GM23338 (cell line): ENCODE measurements around the gene RTKN2. TPM values are rescaled to one million over a fixed set of nuclear protein-coding genes. Genes with fewer than 3 reads are reported as not detected.

Experiments used
- ATAC-seq: fragments of 200-7000 bp; cut with Tn5 transposase; 3 replicates; pipeline ENCODE4 v1.9.1; 2020
- DNase-seq: peaks from one replicate; pipeline ENCODE4 v3.0.0-alpha.2; 2015; ENCODE audit warnings: low spot score
- H2AFZ ChIP-seq: fragments of 200-600 bp; sonication (generic); 2 replicates; pipeline ENCODE4 v1.8.0; 2016; ENCODE audit warnings: antibody characterized with exemption, mild to moderate bottlenecking, moderate library complexity
- H3F3A ChIP-seq: fragments of 200-600 bp; sonication (generic); replicated peaks from 2 replicates; pipeline ENCODE4 v1.8.0; 2017; ENCODE audit warnings: antibody characterized with exemption, mixed run types, low read depth
- H3K27ac ChIP-seq: fragments of 200-600 bp; sonication (generic); 2 replicates; pipeline ENCODE4 v1.6.1; 2016; ENCODE audit warnings: low read depth
- H3K27me3 ChIP-seq: fragments of 200-600 bp; sonication (generic); 2 replicates; pipeline ENCODE4 v1.8.0; 2016; ENCODE audit warnings: mild to moderate bottlenecking, mixed run types, moderate library complexity; ENCODE audit not compliant: insufficient read depth
- H3K36me3 ChIP-seq: fragments of 200-600 bp; sonication (generic); 2 replicates; pipeline ENCODE4 v1.8.0; 2016; ENCODE audit warnings: mild to moderate bottlenecking; ENCODE audit not compliant: insufficient read depth
- H3K4me1 ChIP-seq: fragments of 200-600 bp; sonication (generic); 2 replicates; pipeline ENCODE4 v1.8.0; 2016; ENCODE audit warnings: mild to moderate bottlenecking, moderate library complexity; ENCODE audit not compliant: insufficient read depth
- H3K4me2 ChIP-seq: fragments of 200-600 bp; sonication (generic); 2 replicates; pipeline ENCODE4 v1.7.1; 2017; ENCODE audit warnings: mixed run types
- H3K4me3 ChIP-seq: fragments of 200-600 bp; sonication (generic); 2 replicates; pipeline ENCODE4 v1.6.1; 2016; ENCODE audit warnings: mixed run types
- H3K79me2 ChIP-seq: fragments of 200-600 bp; sonication (generic); replicated peaks from 2 replicates; pipeline ENCODE4 v1.8.0; 2017; ENCODE audit warnings: mild to moderate bottlenecking; ENCODE audit not compliant: insufficient read depth
- H3K9me2 ChIP-seq: fragments of 200-600 bp; sonication (generic); 2 replicates; pipeline ENCODE4 v1.8.0; 2017; ENCODE audit not compliant: insufficient read depth
- H4K20me1 ChIP-seq: fragments of 200-600 bp; sonication (generic); replicated peaks from 2 replicates; pipeline ENCODE4 v1.8.0; 2017; ENCODE audit warnings: mild to moderate bottlenecking; ENCODE audit not compliant: insufficient read depth
- H3K27ac Mint-ChIP-seq: 2 replicates; pipeline ENCODE4 v1.8.0; 2020; ENCODE audit warnings: inconsistent platforms, mild to moderate bottlenecking, moderate library complexity, mixed read lengths
- H3K27me3 Mint-ChIP-seq: 3 replicates; pipeline ENCODE4 v1.8.0; 2022; ENCODE audit warnings: low read depth, mild to moderate bottlenecking, moderate library complexity, mixed read lengths, inconsistent platforms; ENCODE audit not compliant: insufficient read depth, poor library complexity
- H3K36me3 Mint-ChIP-seq: 3 replicates; pipeline ENCODE4 v1.8.0; 2021; ENCODE audit warnings: low read depth, mild to moderate bottlenecking, inconsistent platforms, moderate library complexity, mixed read lengths
- H3K4me1 Mint-ChIP-seq: 3 replicates; pipeline ENCODE4 v1.8.0; 2020; ENCODE audit warnings: mild to moderate bottlenecking, inconsistent platforms, mixed read lengths
- H3K4me3 Mint-ChIP-seq: 3 replicates; pipeline ENCODE4 v1.8.0; 2021; ENCODE audit warnings: moderate library complexity, mild to moderate bottlenecking, inconsistent platforms, mixed read lengths
- H3K9me3 Mint-ChIP-seq: 3 replicates; pipeline ENCODE4 v1.8.0; 2020; ENCODE audit warnings: moderate library complexity, mild to moderate bottlenecking, inconsistent platforms, mixed read lengths
- CREB1 ChIP-seq: fragments of 250-450 bp; sonication (Bioruptor Pico); IDR thresholded peaks from 2 replicates; pipeline ENCODE4 v1.5.0; 2020; ENCODE audit warnings: low read depth, mild to moderate bottlenecking, moderate library complexity
- ETS1 ChIP-seq: IDR thresholded peaks from 2 replicates; pipeline ENCODE4 v1.6.1; 2016; ENCODE audit warnings: antibody characterized with exemption
- EZH2phosphoT487 ChIP-seq: fragments of 200-600 bp; sonication (generic); IDR thresholded peaks from one replicate; pipeline ENCODE4 v1.8.1; 2018; ENCODE audit warnings: antibody characterized with exemption; ENCODE audit not compliant: unreplicated experiment
- JUNB ChIP-seq: IDR thresholded peaks from one replicate; pipeline ENCODE4 v1.6.1; 2016; ENCODE audit warnings: antibody characterized with exemption; ENCODE audit not compliant: unreplicated experiment
- POLR2AphosphoS5 ChIP-seq: IDR thresholded peaks from 2 replicates; pipeline ENCODE4 v1.6.1; 2016; ENCODE audit warnings: antibody characterized with exemption, low read depth
- ZNF114 ChIP-seq: fragments of 250-450 bp; sonication (Bioruptor Pico); IDR thresholded peaks from 2 replicates; pipeline ENCODE4 v1.5.0; 2020; ENCODE audit warnings: mild to moderate bottlenecking, moderate library complexity
- ZNF462 ChIP-seq: fragments of 250-450 bp; sonication (Bioruptor Pico); IDR thresholded peaks from 2 replicates; pipeline ENCODE4 v1.5.0; 2020; ENCODE audit warnings: mild to moderate bottlenecking, moderate library complexity
- polyA plus RNA-seq: library from polyadenylated mRNA; unstranded; fragments of >200 nt; fragmentation: Nextera tagmentation; extraction: Ambion mirVana; gene quantifications from 2 replicates; pipeline ENCODE4 v1.2.1, GENCODE V29; 2016
- total RNA-seq: library from RNA; depleted of rRNA; stranded (reverse); fragments of >200 nt; shearing (Covaris generic); gene quantifications from 2 replicates; pipeline ENCODE4 v1.2.3, GENCODE V29; 2014
- TF ChIP-seq, protein P1 (sequence below), 2 experiments: fragments of 200-600 bp in 1 of 2; sonication (generic) in 1 of 2; conservative IDR thresholded peaks; 2 replicates each; pipeline versions ENCODE4 v1.5.1 to v1.6.1; 2016 to 2017; ENCODE audit warnings: antibody characterized with exemption in 2 of 2, low read depth in 2 of 2, mild to moderate bottlenecking in 2 of 2, moderate library complexity in 1 of 2

RTKN2 gene
- total and polyA plus RNA-seq, 2 experiments from 2014 or later, result 15.3 to 23.6 TPM

DNA sequence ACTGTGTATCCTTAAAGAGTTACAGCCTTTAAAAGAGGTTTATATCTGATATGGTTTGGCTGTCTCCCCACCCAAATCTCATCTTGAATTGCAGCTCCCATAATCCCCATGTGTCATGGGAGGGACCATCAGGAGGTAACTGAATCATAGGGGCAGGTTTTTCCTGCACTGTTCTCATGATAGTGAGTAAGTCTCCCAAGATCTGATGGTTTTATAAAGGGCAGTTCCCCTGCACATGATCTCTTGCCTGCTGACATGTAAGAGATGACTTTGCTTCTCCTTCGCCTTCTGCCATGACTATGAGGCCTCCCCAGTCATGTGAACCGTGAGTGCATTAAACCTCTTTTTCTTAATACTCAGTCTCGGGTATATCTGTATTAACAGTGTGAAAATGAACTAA lies 9.7 kb downstream of the RTKN2 start:
- Histone ChIP-seq H4K20me1 (peaks cover 4% of the 10 kb centered on the region; the same call in 1 of the 2 replicates), H3K4me1 (no peaks in the 10 kb centered on the region), H3K9me2 (no peaks in the 10 kb centered on the region), H2AFZ (no peak overlapping the region), H3K4me3 (no peak overlapping the region), H3K36me3 (peaks cover 15% of the 10 kb centered on the region; the same call in 1 of the 2 replicates), H3K79me2 (peaks cover 42% of the 10 kb centered on the region), H3K27ac (no peak overlapping the region), H3K27me3 (no peaks in the 10 kb centered on the region), H3K4me2 (no peak overlapping the region), H3F3A (no peaks in the 10 kb centered on the region)
- Mint-ChIP-seq H3K36me3 (peaks cover 35% of the 10 kb centered on the region), H3K9me3 (no peaks in the 10 kb centered on the region), H3K27ac (no peak overlapping the region), H3K4me1 (peaks cover 4% of the 10 kb centered on the region), H3K4me3 (no peak overlapping the region), H3K27me3 (no peaks in the 10 kb centered on the region)
- ATAC-seq (no peak), DNase-seq (no peak)
- TF ChIP-seq POLR2AphosphoS5 (no peak), ETS1 (no peak), JUNB (no peak), EZH2phosphoT487 (no peak), ZNF462 (CRISPR knock-in tag) (no peak), ZNF114 (CRISPR knock-in tag) (no peak), CREB1 (CRISPR knock-in tag) (no peak)
- TF ChIP-seq, protein P1, sequence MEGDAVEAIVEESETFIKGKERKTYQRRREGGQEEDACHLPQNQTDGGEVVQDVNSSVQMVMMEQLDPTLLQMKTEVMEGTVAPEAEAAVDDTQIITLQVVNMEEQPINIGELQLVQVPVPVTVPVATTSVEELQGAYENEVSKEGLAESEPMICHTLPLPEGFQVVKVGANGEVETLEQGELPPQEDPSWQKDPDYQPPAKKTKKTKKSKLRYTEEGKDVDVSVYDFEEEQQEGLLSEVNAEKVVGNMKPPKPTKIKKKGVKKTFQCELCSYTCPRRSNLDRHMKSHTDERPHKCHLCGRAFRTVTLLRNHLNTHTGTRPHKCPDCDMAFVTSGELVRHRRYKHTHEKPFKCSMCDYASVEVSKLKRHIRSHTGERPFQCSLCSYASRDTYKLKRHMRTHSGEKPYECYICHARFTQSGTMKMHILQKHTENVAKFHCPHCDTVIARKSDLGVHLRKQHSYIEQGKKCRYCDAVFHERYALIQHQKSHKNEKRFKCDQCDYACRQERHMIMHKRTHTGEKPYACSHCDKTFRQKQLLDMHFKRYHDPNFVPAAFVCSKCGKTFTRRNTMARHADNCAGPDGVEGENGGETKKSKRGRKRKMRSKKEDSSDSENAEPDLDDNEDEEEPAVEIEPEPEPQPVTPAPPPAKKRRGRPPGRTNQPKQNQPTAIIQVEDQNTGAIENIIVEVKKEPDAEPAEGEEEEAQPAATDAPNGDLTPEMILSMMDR (conservative IDR thresholded peaks at IDR 0.05; ENCODE audit: low read depth in 2 of 2), result no peak
